ENCODE results near the gene KCND1. TPM values are rescaled to one million over a fixed set of nuclear protein-coding genes. Genes with fewer than 3 reads are reported as not detected.

Gene KCND1
- total RNA-seq, 1 experiment from 2014 or later = 0.51 TPM

- ChIA-PET CTCF (interaction anchor here (1.9 kb wide), 1 partner anchor 72 kb away, joined by 4 read pairs; no protein-coding TSS in a partner anchor), POLR2A (ENCODE audit: unreplicated experiment) (no interaction called here)
- H3K4me1 ChIP-seq (ENCODE audit: insufficient read depth, low read length) = no peaks in the 10 kb centered on the region
- H2AFZ ChIP-seq (ENCODE audit: low read length) = no peak overlapping the region
- intact Hi-C loops (cut with micrococcal nuclease) = loop anchor here (1.0 kb wide), 1 partner anchor 71 kb away; the partner anchor contains the start of gene TFE3
- H3K36me3 ChIP-seq (ENCODE audit: low read depth, low read length) = peaks cover 3% of the 10 kb centered on the region; the same call in 1 of the 2 replicates
- H3K9me3 ChIP-seq (ENCODE audit: low read length) = no peaks in the 10 kb centered on the region
- H3K79me2 ChIP-seq (ENCODE audit: low read length) = no peaks in the 10 kb centered on the region
- no peak for TF ChIP-seq EZH2 (IDR thresholded peaks at IDR 0.05; ENCODE audit: low read length, unreplicated experiment)
- TF ChIP-seq EZH2phosphoT487 (IDR thresholded peaks at IDR 0.05; ENCODE audit: borderline replicate concordance, low read length) = no peak
- TF ChIP-seq CTCF (conservative IDR thresholded peaks at IDR 0.05; ENCODE audit: low read depth, low read length) = peak; percentile 75
- no peaks in the 10 kb centered on the region for H3K27me3 ChIP-seq (ENCODE audit: low read length)
- peak; percentile 70 for ATAC-seq
- no peak overlapping the region for H3K27ac ChIP-seq (ENCODE audit: low read length)
- no peak overlapping the region for H3K4me3 ChIP-seq (ENCODE audit: low read length)
- BruUV-seq (replicated peaks) = no TSS peak
- H4K20me1 ChIP-seq (ENCODE audit: low read length) = no peaks in the 10 kb centered on the region
- H3K9me2 ChIP-seq (replicated peaks; ENCODE audit: low read length) = no peaks in the 10 kb centered on the region
- no peak overlapping the region for H3K9ac ChIP-seq (ENCODE audit: low read length)
- DNase-seq = peak; percentile 55
- no peaks in the 10 kb centered on the region for H3F3A ChIP-seq (ENCODE audit: low read length, unreplicated experiment)
- H3K4me2 ChIP-seq (ENCODE audit: low read length) = no peak overlapping the region
Observed at GRCh38 chrX:48972220-48973164, 848 bp upstream of the KCND1 start.

GRCh38 chrX:48969471-48969870, 2.2 kb downstream of the KCND1 start:
- Histone ChIP-seq H3K27me3 (ENCODE audit: low read length) (no peaks in the 10 kb centered on the region), H3K9ac (ENCODE audit: low read length) (no peak overlapping the region), H3K4me2 (ENCODE audit: low read length) (no peak overlapping the region), H3K4me3 (ENCODE audit: low read length) (no peak overlapping the region), H3K9me2 (replicated peaks; ENCODE audit: low read length) (no peaks in the 10 kb centered on the region), H3K79me2 (ENCODE audit: low read length) (no peaks in the 10 kb centered on the region), H3F3A (ENCODE audit: low read length, unreplicated experiment) (no peaks in the 10 kb centered on the region), H3K4me1 (ENCODE audit: insufficient read depth, low read length) (no peaks in the 10 kb centered on the region), H3K27ac (ENCODE audit: low read length) (no peak overlapping the region), H4K20me1 (ENCODE audit: low read length) (no peaks in the 10 kb centered on the region), H3K36me3 (ENCODE audit: low read depth, low read length) (0 out of 2 replicates have a peak, but pooled peaks cover 1% of the 10 kb centered on the region), H3K9me3 (ENCODE audit: low read length) (no peaks in the 10 kb centered on the region), H2AFZ (ENCODE audit: low read length) (no peak overlapping the region)
- TF ChIP-seq EZH2 (IDR thresholded peaks at IDR 0.05; ENCODE audit: low read length, unreplicated experiment) (no peak), CTCF (conservative IDR thresholded peaks at IDR 0.05; ENCODE audit: low read depth, low read length) (no peak), EZH2phosphoT487 (IDR thresholded peaks at IDR 0.05; ENCODE audit: borderline replicate concordance, low read length) (no peak)
- ChIA-PET POLR2A (ENCODE audit: unreplicated experiment) (no interaction called here), CTCF (no interaction called here)
- intact Hi-C loops (cut with micrococcal nuclease) = no loop called here
- ATAC-seq (no peak), DNase-seq (no peak)
- no TSS peak for BruUV-seq (replicated peaks)

- no peak overlapping the region for H2AFZ ChIP-seq (ENCODE audit: low read length)
- POLR2A ChIA-PET (ENCODE audit: unreplicated experiment) = no interaction called here
- DNase-seq (no peak), ATAC-seq (no peak)
- CTCF ChIA-PET = no interaction called here
- H3K4me2 ChIP-seq (ENCODE audit: low read length) = no peak overlapping the region
- no peaks in the 10 kb centered on the region for H3K27me3 ChIP-seq (ENCODE audit: low read length)
- H3K9me2 ChIP-seq (replicated peaks; ENCODE audit: low read length) = no peaks in the 10 kb centered on the region
- H3K36me3 ChIP-seq (ENCODE audit: low read depth, low read length) = no peaks in the 10 kb centered on the region
- TF ChIP-seq CTCF (conservative IDR thresholded peaks at IDR 0.05; ENCODE audit: low read depth, low read length) (no peak), EZH2phosphoT487 (IDR thresholded peaks at IDR 0.05; ENCODE audit: borderline replicate concordance, low read length) (no peak), EZH2 (IDR thresholded peaks at IDR 0.05; ENCODE audit: low read length, unreplicated experiment) (no peak)
- no peaks in the 10 kb centered on the region for H4K20me1 ChIP-seq (ENCODE audit: low read length)
- BruUV-seq (replicated peaks) = no TSS peak
- no peak overlapping the region for H3K27ac ChIP-seq (ENCODE audit: low read length)
- no peaks in the 10 kb centered on the region for H3K4me1 ChIP-seq (ENCODE audit: insufficient read depth, low read length)
- H3K9ac ChIP-seq (ENCODE audit: low read length) = no peak overlapping the region
- no peak overlapping the region for H3K4me3 ChIP-seq (ENCODE audit: low read length)
- no peaks in the 10 kb centered on the region for H3K79me2 ChIP-seq (ENCODE audit: low read length)
- no peaks in the 10 kb centered on the region for H3F3A ChIP-seq (ENCODE audit: low read length, unreplicated experiment)
- no peaks in the 10 kb centered on the region for H3K9me3 ChIP-seq (ENCODE audit: low read length)
- intact Hi-C loops (cut with micrococcal nuclease) = no loop called here
Observed at GRCh38 chrX:48968377-48968776, 3.3 kb downstream of the KCND1 start.

All from PC-3 (cell line).